Measurements from ENCODE around the gene PLAGL1.
A peak's percentile ranks its signal among the peaks of the same experiment; 100 is the strongest.

The PLAGL1 gene

GRCh38 chr6:143964674-143965081, 43.4 kb downstream of the PLAGL1 start:
- DNase-seq = no peak

- DNase-seq = no peak
Measured at GRCh38 chr6:143963158-143963919, 44.7 kb downstream of the PLAGL1 start.

- DNase-seq = no peak
Measured at GRCh38 chr6:143961886-143962878, 45.9 kb downstream of the PLAGL1 start.

- no peak for DNase-seq
Measured at GRCh38 chr6:143961066-143961465, 47.0 kb downstream of the PLAGL1 start.

GRCh38 chr6:143959927-143960326, 48.1 kb downstream of the PLAGL1 start:
- no peak for DNase-seq

GRCh38 chr6:143958839-143959399, 49.1 kb downstream of the PLAGL1 start:
- no peak for DNase-seq

- no peak for DNase-seq
Measured at GRCh38 chr6:143957679-143958274, 50.3 kb downstream of the PLAGL1 start.

GRCh38 chr6:143955971-143956370, 52.1 kb downstream of the PLAGL1 start:
- DNase-seq = no peak

GRCh38 chr6:143953922-143954321, 54.1 kb downstream of the PLAGL1 start:
- DNase-seq = no peak

- DNase-seq = no peak
Measured at GRCh38 chr6:143952947-143953701, 54.9 kb downstream of the PLAGL1 start.

GRCh38 chr6:143952060-143952778, 55.8 kb downstream of the PLAGL1 start:
- DNase-seq = no peak

GRCh38 chr6:143950875-143951274, 57.2 kb downstream of the PLAGL1 start:
- DNase-seq = no peak

GRCh38 chr6:143949962-143950361, 58.1 kb downstream of the PLAGL1 start:
- DNase-seq = no peak

- DNase-seq = no peak
Measured at GRCh38 chr6:143949535-143949934, 58.5 kb downstream of the PLAGL1 start.

- no peak for DNase-seq
Measured at GRCh38 chr6:143948208-143948607, 59.9 kb downstream of the PLAGL1 start.

- peak; percentile 48 for DNase-seq
Measured at GRCh38 chr6:143941852-143942627, 66.0 kb downstream of the PLAGL1 start.

GRCh38 chr6:143940011-143940597, 68.0 kb downstream of the PLAGL1 start:
- peak; percentile 27 for DNase-seq

- peak; percentile 46 for DNase-seq
Measured at GRCh38 chr6:143939364-143939763, 68.7 kb downstream of the PLAGL1 start.

GRCh38 chr6:143937668-143937970, 70.4 kb downstream of the PLAGL1 start:
- DNase-seq = no peak

Measured in suppressor macrophage treated with lipopolysaccharide for 4 hours (primary cell).